OCI-LY3 (cell line): ENCODE measurements around the gene SMPD2.

ENCODE experiments used
- CTCF ChIP-seq: fragments of 200-600, 300-600 bp; sonication (generic); IDR thresholded peaks from 2 replicates; pipeline ENCODE4 v1.5.1; 2014; ENCODE audit warnings: antibody characterized with exemption, low read length, low read depth
- EZH2phosphoT487 ChIP-seq: fragments of 200-600 bp; shearing (Covaris generic); IDR thresholded peaks from 2 replicates; pipeline ENCODE4 v1.6.1; 2018; ENCODE audit warnings: antibody characterized with exemption, mixed run types, low read depth

DNA sequence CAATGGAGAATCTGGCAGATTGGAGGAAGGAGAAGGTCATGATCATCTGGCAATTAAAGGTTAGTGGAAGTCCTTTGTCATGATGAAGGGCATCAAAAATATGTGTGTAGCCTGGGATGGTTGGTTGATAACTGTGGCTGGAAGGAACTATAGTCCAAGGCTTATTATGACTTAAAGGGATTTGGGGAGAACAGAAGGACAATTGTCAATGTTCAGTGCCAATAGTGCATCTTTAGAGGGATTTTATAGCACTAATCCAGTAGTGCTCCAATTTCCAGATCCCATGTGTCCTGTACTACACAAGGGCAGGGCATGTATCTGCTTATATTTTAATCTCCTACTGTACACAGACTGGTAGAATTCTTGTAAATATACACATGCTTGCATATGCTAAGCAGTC, 47.5 kb downstream of the SMPD2 start:
- TF ChIP-seq CTCF (no peak), EZH2phosphoT487 (no peak)
